Breast epithelium (tissue), 3 donors: Measurements from ENCODE around the gene CPNE5.

Experiments
- POLR2A ChIP-seq: fragments of 450-650 bp; IDR thresholded peaks from one replicate; pipeline ENCODE4 v1.6.1; 2016; ENCODE audit warnings: antibody characterized with exemption, mild to moderate bottlenecking, moderate library complexity
- TF ChIP-seq, protein P1 (sequence below), 3 donors: fragments of 450-650 bp; IDR thresholded peaks; one replicate each; pipeline ENCODE4 v1.5.1; 2016 to 2017; ENCODE audit warnings: antibody characterized with exemption in 3 of 3, mild to moderate bottlenecking in 3 of 3, moderate library complexity in 3 of 3

DNA sequence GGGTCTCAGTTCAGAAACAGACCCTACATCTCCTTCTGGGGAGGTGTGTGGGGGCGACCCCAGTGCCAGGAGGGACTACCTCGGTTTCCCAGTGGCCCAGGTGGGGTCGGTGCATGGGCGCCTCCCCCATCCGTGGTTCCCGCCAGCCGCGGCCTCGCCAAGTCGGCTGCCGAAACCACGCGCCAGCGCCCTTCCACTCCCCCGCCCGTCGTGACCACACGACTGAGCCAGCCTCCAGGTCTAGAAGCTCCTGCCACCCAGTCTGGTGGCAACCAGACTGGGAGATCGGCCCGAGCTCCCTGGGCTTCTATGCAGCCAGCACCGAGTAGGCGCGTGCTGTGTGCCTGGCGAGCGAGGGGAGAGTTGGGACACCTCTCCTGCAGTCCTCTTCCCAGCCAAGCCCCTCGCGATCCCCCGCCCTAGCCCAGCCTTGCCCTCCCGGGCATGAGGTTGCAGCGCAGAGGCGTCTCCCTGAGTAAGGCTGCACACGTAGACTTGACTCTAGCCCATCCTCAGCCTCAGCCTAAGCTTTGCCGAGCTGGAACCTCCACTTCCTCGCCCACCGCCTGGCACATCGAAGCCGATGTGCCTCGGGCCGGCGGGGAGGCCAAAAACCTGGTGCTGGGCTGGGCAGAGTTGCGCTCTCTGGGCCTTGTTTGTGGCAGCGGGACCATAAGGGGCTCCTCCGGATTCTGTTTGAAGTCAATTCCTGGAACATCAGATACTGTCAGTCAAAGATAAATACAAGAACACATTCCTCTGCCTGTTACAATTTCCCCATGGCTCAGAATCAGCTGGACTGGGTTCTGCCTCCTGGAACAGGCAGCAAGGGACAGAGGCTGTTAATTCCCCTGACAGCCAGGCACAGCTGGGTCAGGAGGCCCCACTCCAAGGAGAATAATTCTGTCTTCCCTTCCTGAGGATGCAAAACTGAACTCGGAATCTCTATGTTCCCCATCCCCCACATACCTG, 1.5 kb upstream of the CPNE5 start:
- TF ChIP-seq POLR2A: no peak
- TF ChIP-seq, protein P1, sequence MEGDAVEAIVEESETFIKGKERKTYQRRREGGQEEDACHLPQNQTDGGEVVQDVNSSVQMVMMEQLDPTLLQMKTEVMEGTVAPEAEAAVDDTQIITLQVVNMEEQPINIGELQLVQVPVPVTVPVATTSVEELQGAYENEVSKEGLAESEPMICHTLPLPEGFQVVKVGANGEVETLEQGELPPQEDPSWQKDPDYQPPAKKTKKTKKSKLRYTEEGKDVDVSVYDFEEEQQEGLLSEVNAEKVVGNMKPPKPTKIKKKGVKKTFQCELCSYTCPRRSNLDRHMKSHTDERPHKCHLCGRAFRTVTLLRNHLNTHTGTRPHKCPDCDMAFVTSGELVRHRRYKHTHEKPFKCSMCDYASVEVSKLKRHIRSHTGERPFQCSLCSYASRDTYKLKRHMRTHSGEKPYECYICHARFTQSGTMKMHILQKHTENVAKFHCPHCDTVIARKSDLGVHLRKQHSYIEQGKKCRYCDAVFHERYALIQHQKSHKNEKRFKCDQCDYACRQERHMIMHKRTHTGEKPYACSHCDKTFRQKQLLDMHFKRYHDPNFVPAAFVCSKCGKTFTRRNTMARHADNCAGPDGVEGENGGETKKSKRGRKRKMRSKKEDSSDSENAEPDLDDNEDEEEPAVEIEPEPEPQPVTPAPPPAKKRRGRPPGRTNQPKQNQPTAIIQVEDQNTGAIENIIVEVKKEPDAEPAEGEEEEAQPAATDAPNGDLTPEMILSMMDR (IDR thresholded peaks at IDR 0.05): no peak
